Testis (tissue), 3 donors: ENCODE data around the gene PHF19. TPM values are rescaled to one million over a fixed set of nuclear protein-coding genes. Genes with fewer than 3 reads are reported as not detected.

Experiments
- DNase-seq: peaks from one replicate; pipeline ENCODE4 v3.0.0-alpha.2; 2019
- H3K27ac ChIP-seq, 2 donors: fragments of 200-600 bp; sonication (generic); one replicate each; pipeline ENCODE4 v1.5.1; 2019
- H3K27me3 ChIP-seq: fragments of 200-600 bp; sonication (generic); one replicate; pipeline ENCODE4 v1.5.1; 2019
- H3K36me3 ChIP-seq: fragments of 200-600 bp; sonication (generic); one replicate; pipeline ENCODE4 v1.5.1; 2017; ENCODE audit warnings: low read depth; ENCODE audit errors: missing control alignments
- H3K4me1 ChIP-seq: fragments of 200-600 bp; sonication (generic); one replicate; pipeline ENCODE4 v1.5.1; 2019
- H3K4me3 ChIP-seq, 2 donors: fragments of 200-600 bp; sonication (generic); one replicate each; pipeline ENCODE4 v1.5.1; 2017 to 2019
- H3K9me3 ChIP-seq: fragments of 200-600 bp; sonication (generic); one replicate; pipeline ENCODE4 v1.5.1; 2017
- POLR2A ChIP-seq: fragments of 450-650 bp; IDR thresholded peaks from one replicate; pipeline ENCODE4 v1.6.1; 2017; ENCODE audit warnings: antibody characterized with exemption, mild to moderate bottlenecking, moderate library complexity
- WGBS, 2 donors: methylation state at CpG; one replicate each; pipeline ENCODE4 v1.1.5; 2018; 5-methylcytosine and 5-hydroxymethylcytosine counted together
- intact Hi-C: fragments of 100-400 bp; cut with DNase I; formaldehyde crosslinking; loops from one replicate; pipeline ENCODE4 v1.15.1; 2023; ENCODE audit warnings: low total_unique reads
- polyA plus RNA-seq: library from polyadenylated mRNA; stranded (reverse); fragments of 350-450 nt; fragmentation: Illumina TruSeq; extraction: RNeasy Lipid Tissue Mini Kit (QIAGEN cat#74804); gene quantifications from one replicate; pipeline ENCODE4 v1.2.3, GENCODE V29; 2014; ENCODE audit warnings: low read depth, low replicate concordance; ENCODE audit not compliant: insufficient read depth
- total RNA-seq, 2 donors: library from RNA; depleted of rRNA; stranded (reverse); fragments of >200 nt; gene quantifications; one replicate each; pipeline ENCODE4 v1.2.3, GENCODE V29; 2016
- TF ChIP-seq, protein P1 (sequence below), 3 experiments: fragments of 450-650 bp in 2 of 3; fragments of 200-600 bp in 1 of 3; sonication (generic) in 1 of 3; IDR thresholded peaks; one replicate each; pipeline ENCODE4 v1.5.1; 2016 to 2019; ENCODE audit warnings: antibody characterized with exemption in 3 of 3, mild to moderate bottlenecking in 2 of 3, moderate library complexity in 1 of 3

Gene PHF19
- total and polyA plus RNA-seq, 3 donors from 2014 or later: 28.5 to 41.7 (median 40.3) TPM

DNA sequence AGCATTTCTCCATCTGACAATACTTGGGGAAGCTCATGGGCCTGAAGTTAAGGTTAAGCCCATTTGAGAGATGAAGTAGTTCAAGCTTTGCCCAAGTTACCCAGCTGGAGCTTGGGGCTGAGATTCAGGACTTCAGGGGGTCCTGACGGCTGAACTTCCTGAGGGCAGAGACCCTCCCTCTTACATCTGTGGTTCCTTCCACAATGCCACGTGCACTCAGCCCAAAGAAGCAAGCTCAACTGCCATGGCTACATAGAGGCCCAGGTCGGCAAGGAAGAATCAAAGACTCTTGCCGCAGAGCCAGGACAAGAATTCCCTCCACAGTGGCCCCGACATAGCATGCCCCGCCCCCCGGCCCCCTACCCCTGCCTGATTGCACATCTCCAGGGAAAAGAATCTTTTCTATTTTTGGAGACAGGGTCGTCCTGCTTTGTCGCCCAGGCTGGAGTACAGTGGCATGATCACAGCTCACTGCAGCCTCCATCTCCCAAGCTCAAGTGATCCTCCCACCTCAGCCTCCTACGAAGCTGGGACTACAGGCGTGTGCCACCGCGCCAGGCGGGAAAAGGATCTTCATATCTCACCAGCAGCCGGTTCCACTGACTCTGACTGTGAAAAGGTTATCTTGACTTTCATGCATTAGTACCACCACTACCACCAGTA lies 9.2 kb downstream of the PHF19 start:
- intact Hi-C loops: no loop called here
- H3K4me1 ChIP-seq: peaks cover 12% of the 10 kb centered on the region
- WGBS, 2 donors: 61 to 72% methylated on average over 13 to 15 of the region's 15 CpGs

DNA sequence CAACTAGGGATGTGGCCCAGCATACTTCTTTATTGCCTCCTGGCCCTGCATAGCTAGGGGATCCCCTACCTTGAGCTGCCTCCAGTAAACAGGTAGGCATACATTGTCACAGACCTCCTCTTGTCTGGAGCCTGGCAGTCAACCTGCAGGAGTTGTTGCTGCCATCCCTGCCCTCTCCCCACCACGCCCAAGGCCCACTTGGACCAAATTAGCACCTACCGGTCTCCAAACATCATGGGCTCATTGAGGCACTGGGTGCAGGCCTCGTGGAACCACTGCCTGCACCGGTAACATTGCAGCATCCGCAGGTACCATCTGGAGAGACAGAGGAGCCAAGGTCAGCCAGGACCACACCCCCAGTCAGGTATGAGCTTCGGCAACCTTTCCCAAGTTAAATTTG lies 10.3 kb downstream of the PHF19 start:
- Histone ChIP-seq H3K4me3 (no peak overlapping the region), H3K9me3 (no peaks in the 10 kb centered on the region), H3K4me1 (peaks cover 12% of the 10 kb centered on the region), H3K36me3 (no peaks in the 10 kb centered on the region), H3K27me3 (no peaks in the 10 kb centered on the region), H3K27ac (no peak overlapping the region)
- WGBS, 2 donors: 81 to 89% methylated on average over 1 to 6 of the region's 6 CpGs
- DNase-seq: no peak
- intact Hi-C loops: no loop called here
- TF ChIP-seq, protein P1, sequence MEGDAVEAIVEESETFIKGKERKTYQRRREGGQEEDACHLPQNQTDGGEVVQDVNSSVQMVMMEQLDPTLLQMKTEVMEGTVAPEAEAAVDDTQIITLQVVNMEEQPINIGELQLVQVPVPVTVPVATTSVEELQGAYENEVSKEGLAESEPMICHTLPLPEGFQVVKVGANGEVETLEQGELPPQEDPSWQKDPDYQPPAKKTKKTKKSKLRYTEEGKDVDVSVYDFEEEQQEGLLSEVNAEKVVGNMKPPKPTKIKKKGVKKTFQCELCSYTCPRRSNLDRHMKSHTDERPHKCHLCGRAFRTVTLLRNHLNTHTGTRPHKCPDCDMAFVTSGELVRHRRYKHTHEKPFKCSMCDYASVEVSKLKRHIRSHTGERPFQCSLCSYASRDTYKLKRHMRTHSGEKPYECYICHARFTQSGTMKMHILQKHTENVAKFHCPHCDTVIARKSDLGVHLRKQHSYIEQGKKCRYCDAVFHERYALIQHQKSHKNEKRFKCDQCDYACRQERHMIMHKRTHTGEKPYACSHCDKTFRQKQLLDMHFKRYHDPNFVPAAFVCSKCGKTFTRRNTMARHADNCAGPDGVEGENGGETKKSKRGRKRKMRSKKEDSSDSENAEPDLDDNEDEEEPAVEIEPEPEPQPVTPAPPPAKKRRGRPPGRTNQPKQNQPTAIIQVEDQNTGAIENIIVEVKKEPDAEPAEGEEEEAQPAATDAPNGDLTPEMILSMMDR (IDR thresholded peaks at IDR 0.05): no peak
- no peak for TF ChIP-seq POLR2A

More for the DNA sequence above, 9.2 kb downstream of the PHF19 start:
- Histone ChIP-seq H3K27ac (peak overlapping the region; percentile 51 to 89), H3K9me3 (no peaks in the 10 kb centered on the region), H3K27me3 (no peaks in the 10 kb centered on the region), H3K36me3 (no peaks in the 10 kb centered on the region), H3K4me3 (peak overlapping the region; percentile 55 to 65)
- no peak for DNase-seq
- no peak for TF ChIP-seq POLR2A
- TF ChIP-seq, protein P1 (IDR thresholded peaks at IDR 0.05): no peak

DNA sequence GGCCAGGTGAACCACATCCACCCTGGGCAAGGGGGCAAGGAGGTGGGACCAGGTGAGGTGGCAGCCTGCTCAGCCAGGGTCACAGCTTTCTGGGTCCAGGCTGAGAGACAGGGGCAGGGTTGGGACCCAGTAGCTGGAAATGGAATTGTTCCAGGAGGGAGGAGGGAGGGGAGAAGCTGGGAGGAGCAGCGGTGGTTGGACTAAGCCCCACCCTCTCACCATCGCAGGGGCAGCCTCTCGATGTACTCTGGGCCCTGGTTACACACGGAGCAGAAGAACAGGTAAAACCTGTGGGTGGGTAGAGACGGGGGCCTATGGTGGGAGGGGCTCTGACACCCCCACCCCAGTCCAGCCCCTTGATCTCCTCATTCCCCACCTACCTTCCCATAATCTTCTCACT lies 11.2 kb downstream of the PHF19 start:
- Histone ChIP-seq H3K4me1 (peaks cover 12% of the 10 kb centered on the region), H3K36me3 (no peaks in the 10 kb centered on the region), H3K9me3 (no peaks in the 10 kb centered on the region), H3K27ac (no peak overlapping the region), H3K4me3 (no peak overlapping the region), H3K27me3 (no peaks in the 10 kb centered on the region)
- DNase-seq: no peak
- WGBS, 2 donors: 53 to 80% methylated on average over 4 to 5 of the region's 5 CpGs
- intact Hi-C loops: no loop called here
- TF ChIP-seq POLR2A: no peak
- TF ChIP-seq, protein P1 (IDR thresholded peaks at IDR 0.05): no peak

DNA sequence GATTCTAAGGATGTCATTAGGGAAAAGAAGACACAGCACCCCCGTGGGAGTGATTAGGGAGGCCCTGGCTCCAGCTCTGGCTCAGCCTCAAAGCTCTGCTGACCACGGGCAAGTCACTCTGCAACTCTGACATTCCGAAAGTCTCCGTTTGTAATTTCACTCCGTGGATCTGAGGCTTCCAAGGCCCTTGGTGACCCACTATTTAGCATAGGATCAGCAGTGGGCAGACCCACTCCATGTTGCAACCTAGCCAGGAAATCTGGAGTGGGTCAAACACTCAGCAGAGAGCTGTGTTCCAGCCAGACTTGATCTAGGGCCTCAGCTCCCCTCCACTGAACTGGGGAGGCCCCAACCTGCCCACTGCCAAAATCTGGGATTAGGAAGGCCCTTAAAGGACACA lies 11.8 kb downstream of the PHF19 start:
- peaks cover 12% of the 10 kb centered on the region for H3K4me1 ChIP-seq
- no peak for TF ChIP-seq POLR2A
- TF ChIP-seq, protein P1 (IDR thresholded peaks at IDR 0.05): no peak
- WGBS, 2 donors: 39 to 56% methylated on average over 5 of the region's 5 CpGs
- no peaks in the 10 kb centered on the region for H3K27me3 ChIP-seq
- H3K27ac ChIP-seq: no peak overlapping the region
- H3K36me3 ChIP-seq: no peaks in the 10 kb centered on the region
- H3K4me3 ChIP-seq: no peak overlapping the region
- no peaks in the 10 kb centered on the region for H3K9me3 ChIP-seq
- intact Hi-C loops: no loop called here
- no peak for DNase-seq

DNA sequence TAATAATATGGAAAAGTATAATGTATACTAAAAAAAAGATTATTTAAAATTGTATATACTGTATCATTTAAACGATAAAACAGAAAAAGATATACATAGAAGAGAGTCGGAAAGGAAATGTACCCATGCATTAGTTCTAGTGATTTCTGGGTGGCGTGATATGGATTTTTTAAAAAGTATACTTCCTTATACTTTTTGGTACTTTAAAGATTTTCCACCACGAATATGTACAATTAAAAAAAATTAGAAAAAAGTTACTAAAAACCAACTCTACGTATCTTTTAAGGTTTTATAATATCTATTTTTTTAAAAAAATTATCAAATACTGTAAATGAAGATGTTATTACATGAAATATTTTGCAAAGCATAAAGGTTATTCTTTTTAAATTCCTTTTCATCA lies 12.3 kb downstream of the PHF19 start:
- intact Hi-C loops: no loop called here
- no peak overlapping the region for H3K27ac ChIP-seq
- no peaks in the 10 kb centered on the region for H3K9me3 ChIP-seq
- no peaks in the 10 kb centered on the region for H3K36me3 ChIP-seq
- 91 to 92% methylated on average over 5 of the region's 5 CpGs for whole genome bisulfite sequencing, 2 donors
- no peaks in the 10 kb centered on the region for H3K27me3 ChIP-seq
- H3K4me3 ChIP-seq: no peak overlapping the region
- H3K4me1 ChIP-seq: peaks cover 12% of the 10 kb centered on the region
- TF ChIP-seq POLR2A: no peak
- TF ChIP-seq, protein P1 (IDR thresholded peaks at IDR 0.05): no peak
- no peak for DNase-seq
